ENCODE data around the gene PARP6. TPM values are rescaled to one million over a fixed set of nuclear protein-coding genes. Genes with fewer than 3 reads are reported as not detected.

Gene PARP6
- total RNA-seq, 1 donor from 2014 or later: 45.7 TPM

DNA sequence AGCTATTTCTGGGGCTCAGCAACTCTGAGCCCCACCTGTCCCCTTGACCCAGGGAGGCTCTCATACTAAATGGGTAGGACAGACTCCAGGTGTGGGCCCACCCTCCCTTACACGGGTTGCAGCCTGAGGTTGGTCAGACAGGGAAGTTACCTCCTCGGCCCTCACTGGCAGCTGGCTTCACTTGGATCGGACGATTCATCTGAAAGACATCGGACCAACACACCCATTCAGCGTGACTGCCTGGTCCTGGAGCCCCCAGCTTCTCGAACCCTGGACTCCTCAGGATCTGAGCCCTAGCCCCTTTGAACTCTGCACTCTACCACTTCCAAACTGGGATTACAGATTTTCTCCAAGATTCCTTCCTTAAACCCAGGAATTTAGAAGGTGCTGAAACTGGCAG is 32.2 kb upstream of the PARP6 start:
- DNase-seq (ENCODE audit: low read depth): no peak
- no peaks in the 10 kb centered on the region for H3K27me3 ChIP-seq (ENCODE audit: control insufficient read depth, insufficient read depth, low read length)
- TF ChIP-seq, protein P1, sequence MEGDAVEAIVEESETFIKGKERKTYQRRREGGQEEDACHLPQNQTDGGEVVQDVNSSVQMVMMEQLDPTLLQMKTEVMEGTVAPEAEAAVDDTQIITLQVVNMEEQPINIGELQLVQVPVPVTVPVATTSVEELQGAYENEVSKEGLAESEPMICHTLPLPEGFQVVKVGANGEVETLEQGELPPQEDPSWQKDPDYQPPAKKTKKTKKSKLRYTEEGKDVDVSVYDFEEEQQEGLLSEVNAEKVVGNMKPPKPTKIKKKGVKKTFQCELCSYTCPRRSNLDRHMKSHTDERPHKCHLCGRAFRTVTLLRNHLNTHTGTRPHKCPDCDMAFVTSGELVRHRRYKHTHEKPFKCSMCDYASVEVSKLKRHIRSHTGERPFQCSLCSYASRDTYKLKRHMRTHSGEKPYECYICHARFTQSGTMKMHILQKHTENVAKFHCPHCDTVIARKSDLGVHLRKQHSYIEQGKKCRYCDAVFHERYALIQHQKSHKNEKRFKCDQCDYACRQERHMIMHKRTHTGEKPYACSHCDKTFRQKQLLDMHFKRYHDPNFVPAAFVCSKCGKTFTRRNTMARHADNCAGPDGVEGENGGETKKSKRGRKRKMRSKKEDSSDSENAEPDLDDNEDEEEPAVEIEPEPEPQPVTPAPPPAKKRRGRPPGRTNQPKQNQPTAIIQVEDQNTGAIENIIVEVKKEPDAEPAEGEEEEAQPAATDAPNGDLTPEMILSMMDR (IDR thresholded peaks at IDR 0.05; ENCODE audit: insufficient read depth, low read length, poor library complexity, severe bottlenecking): no peak
- H3K36me3 ChIP-seq (ENCODE audit: control insufficient read depth, insufficient read depth, low read length): no peaks in the 10 kb centered on the region
- H3K4me3 ChIP-seq (ENCODE audit: low read depth, low read length): no peak overlapping the region

DNA sequence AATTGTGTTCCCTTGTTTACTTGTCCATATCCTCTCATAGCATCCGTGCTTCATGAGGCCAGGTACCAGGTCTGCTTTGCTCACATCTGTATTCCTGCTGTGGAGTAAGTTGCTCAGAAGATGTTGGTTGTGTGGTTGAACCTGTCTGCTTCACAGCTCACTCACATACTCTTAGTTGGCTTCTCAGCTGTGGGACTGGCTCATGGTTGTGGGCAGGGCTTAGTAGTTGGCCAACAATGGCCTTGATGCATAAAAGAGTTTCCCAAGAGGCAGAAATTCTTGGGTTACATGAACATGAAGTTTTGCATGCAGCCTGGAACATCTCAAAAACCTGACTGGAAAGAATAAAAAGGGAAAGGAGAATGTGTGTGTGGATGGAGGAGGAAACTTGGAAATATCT is 30.6 kb upstream of the PARP6 start:
- Histone ChIP-seq H3K36me3 (ENCODE audit: control insufficient read depth, insufficient read depth, low read length) (no peaks in the 10 kb centered on the region), H3K27me3 (ENCODE audit: control insufficient read depth, insufficient read depth, low read length) (no peaks in the 10 kb centered on the region)
- TF ChIP-seq, protein P1 (IDR thresholded peaks at IDR 0.05; ENCODE audit: insufficient read depth, low read length, poor library complexity, severe bottlenecking): no peak

DNA sequence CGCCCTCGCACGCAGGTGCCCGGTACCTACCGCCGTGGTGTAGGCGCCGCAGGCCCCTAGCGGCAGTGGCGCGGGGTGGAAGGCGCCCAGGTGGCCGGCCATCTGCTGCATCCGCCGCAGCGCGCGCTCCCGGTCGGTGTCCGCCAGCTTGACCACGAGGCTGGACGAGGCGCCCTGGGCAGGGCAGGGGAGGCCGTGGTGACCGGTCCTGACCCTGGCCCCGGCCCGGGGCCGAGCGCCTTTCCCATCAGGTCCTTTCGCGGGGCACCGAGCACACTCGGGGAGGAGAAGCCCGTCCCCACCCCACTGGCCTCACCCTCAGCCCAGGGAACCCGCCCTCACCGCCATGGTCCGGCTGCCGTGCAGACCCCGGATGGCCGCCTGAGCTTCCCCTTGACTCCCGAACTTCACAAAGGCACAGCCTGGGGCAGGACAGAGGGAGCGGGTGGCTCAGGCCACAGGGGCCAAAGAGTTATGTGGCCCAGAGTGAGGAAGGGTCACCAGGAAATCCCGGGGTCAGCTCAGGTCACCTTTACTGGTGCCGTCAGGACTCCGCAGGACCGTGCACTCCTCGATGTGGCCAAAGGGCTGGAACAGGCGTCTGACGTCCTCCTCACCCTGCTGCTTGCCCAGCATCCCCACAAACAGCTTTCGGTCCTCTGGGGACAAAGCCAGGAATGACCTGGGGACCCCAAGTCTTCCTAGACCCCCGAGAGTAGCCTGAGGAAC is 17.4 kb upstream of the PARP6 start:
- Histone ChIP-seq H3K27me3 (ENCODE audit: control insufficient read depth, insufficient read depth, low read length) (peaks cover 3% of the 10 kb centered on the region), H3K36me3 (ENCODE audit: control insufficient read depth, insufficient read depth, low read length) (no peaks in the 10 kb centered on the region), H3K4me3 (ENCODE audit: low read depth, low read length) (no peak overlapping the region)
- no peak for DNase-seq (ENCODE audit: low read depth)
- TF ChIP-seq, protein P1 (IDR thresholded peaks at IDR 0.05; ENCODE audit: insufficient read depth, low read length, poor library complexity, severe bottlenecking): no peak

More for the DNA sequence above, 30.6 kb upstream of the PARP6 start:
- DNase-seq (ENCODE audit: low read depth): no peak
- H3K4me3 ChIP-seq (ENCODE audit: low read depth, low read length): no peak overlapping the region

DNA sequence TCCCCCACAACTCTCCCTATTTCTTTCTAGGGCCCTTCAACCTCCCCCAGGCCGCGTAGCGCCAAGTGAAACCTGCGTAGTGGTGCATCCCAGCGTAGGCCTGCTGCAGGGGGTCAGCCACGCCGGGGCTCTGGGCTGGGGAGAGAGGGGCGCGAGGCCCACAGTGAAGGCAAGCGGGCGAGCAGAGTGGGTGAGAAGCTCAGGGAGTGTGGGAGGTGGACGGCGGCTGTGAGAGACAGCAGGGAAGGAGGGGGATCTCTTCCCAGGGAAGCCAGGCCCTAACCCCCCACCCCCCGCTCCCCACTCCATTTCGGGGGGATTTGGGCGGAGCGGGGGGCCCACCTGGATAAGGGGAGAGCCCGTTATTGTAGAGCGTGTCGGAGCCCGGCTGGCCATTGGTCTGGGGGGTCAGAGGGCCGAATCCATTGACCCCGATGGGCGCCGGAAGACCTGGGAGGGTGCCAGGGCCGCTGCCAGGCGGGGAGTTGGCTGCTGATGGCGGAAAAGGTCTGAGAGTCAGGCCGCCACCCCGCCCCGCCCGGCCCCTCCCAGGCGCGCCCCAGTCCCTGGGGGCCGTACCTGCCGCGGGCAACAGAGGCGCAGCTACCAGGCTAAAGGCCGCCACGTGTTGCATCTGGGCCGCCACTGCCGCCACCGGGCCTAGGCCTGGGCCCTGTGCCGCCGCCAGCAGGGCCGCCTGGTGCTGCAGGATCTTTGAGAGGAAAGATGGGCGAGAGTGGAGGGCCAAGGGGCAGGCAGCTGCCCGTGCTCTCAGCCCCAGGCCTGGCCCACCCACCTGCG is 16.6 kb upstream of the PARP6 start:
- DNase-seq (ENCODE audit: low read depth): no peak
- TF ChIP-seq, protein P1 (IDR thresholded peaks at IDR 0.05; ENCODE audit: insufficient read depth, low read length, poor library complexity, severe bottlenecking): no peak
- H3K36me3 ChIP-seq (ENCODE audit: control insufficient read depth, insufficient read depth, low read length): no peaks in the 10 kb centered on the region
- peaks cover 3% of the 10 kb centered on the region for H3K27me3 ChIP-seq (ENCODE audit: control insufficient read depth, insufficient read depth, low read length)
- H3K4me3 ChIP-seq (ENCODE audit: low read depth, low read length): no peak overlapping the region

DNA sequence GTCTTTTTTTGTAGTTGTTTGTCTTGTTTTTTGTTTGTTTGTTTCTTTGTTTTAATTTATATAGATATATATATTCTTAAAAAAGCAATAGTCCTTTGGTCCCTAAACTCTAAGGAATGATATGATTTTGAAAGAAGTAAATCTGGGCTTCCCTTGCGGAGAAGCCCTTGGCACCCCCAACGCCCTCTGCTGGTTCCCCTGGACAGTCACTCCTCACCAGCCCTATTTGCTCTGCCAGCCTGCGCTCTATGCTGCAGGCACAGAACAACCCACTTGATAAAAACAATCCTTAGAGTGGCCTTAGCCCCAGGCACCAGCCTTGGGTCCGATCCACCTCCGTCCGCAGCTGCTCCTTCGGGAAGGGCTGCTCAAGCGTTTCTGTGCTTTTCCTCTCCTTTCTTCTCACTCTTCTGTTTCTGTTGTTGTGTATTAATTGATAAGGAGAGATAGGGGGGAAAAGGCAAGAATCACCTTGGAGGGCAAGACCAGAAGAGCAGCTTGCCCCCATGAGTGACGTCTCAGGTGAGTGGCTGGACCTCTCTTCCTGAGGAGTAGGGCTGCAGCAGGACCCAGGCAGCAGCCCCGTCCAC is 13.7 kb upstream of the PARP6 start:
- TF ChIP-seq, protein P1 (IDR thresholded peaks at IDR 0.05; ENCODE audit: insufficient read depth, low read length, poor library complexity, severe bottlenecking): peak; percentile 59
- DNase-seq (ENCODE audit: low read depth): no peak
- Histone ChIP-seq H3K4me3 (ENCODE audit: low read depth, low read length) (no peak overlapping the region), H3K36me3 (ENCODE audit: control insufficient read depth, insufficient read depth, low read length) (no peaks in the 10 kb centered on the region), H3K27me3 (ENCODE audit: control insufficient read depth, insufficient read depth, low read length) (peaks cover 3% of the 10 kb centered on the region)

Measured in kidney epithelial cell (primary cell).